Activated T-cell treated with anti-CD3 and anti-CD28 coated beads for 1 hour (primary cell): ENCODE measurements around the gene ANTXR2.
"Not testable (repeated sequence)": the region's sequence is repeated elsewhere in the genome, so short reads cannot be mapped to it uniquely, and the experiment has no call there.

Experiments
- DNase-seq: peaks from one replicate; pipeline ENCODE4 v3.0.0-alpha.2; 2020; ENCODE audit warnings: low read depth

Gene ANTXR2

GRCh38 chr4:80072744-80073472 is at the start of gene ANTXR2:
TSS of gene ANTXR2 (minus strand) at chr4:80073229. CDS start at chr4:80072560, 669 bp downstream.
- DNase-seq, result peak; percentile 50

- DNase-seq, result not testable (repeated sequence)
Measured at GRCh38 chr4:80121815-80122214, 48.8 kb upstream of the ANTXR2 start.

DNA sequence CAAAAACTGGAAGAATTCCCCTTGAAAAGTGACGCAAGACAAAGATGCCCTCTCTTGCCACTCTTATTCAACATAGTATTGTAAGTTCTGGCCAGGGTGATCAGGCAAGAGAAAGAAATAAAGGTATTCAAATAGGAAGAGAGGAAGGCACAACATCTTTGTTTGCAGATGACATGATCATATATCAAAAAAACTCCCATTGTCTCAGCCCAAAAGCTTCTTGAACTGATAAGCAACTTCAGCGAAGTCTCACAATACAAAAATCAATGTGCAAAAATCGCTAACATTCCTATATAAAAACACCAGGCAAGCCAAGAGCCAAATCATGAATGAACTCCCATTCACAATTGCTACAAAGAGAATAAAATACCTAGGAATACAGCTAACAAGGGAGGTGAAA is 46.6 kb upstream of the ANTXR2 start:
- not testable (repeated sequence) for DNase-seq

- DNase-seq, result no peak
Measured at GRCh38 chr4:80116516-80116915, 43.5 kb upstream of the ANTXR2 start.

DNA sequence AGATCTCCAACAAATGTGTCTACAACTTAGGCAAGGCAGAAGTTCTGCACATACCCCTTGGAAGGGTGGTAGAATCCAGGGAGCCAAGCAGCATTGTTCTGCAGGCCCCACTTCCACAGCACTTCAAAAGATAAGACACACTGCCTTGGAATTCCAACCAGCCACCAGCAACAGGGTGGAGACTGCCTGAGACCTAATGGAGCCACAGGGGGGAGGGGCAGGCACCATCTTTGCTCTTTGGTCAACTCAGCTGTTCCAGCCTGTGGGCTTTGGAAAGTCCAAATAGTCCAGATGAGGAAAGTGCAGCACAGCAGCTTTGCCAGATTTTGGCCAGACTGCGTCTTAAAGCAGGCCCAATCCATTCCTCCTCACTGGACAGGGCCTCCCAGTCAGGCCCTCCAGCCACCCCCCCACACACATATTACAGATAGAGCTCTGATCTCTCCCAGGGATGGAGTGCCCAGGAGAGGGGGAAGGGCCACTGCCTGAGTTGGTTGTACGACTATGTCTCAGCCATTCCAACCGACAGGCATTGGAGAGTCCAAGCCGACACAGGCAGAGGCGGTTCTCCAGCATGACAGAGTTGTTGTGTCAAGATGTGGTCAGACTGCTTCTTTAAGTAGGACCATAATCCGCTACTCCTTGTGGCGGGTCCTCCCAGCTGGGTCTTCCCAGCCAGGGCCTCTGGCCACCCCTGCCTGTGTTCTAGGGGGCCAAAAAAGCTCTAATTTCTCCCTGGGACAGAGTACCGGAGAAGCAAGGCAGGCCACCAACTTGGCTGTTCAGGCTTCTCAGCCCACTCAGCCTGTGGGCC is 42.5 kb upstream of the ANTXR2 start:
- no peak for DNase-seq

DNA sequence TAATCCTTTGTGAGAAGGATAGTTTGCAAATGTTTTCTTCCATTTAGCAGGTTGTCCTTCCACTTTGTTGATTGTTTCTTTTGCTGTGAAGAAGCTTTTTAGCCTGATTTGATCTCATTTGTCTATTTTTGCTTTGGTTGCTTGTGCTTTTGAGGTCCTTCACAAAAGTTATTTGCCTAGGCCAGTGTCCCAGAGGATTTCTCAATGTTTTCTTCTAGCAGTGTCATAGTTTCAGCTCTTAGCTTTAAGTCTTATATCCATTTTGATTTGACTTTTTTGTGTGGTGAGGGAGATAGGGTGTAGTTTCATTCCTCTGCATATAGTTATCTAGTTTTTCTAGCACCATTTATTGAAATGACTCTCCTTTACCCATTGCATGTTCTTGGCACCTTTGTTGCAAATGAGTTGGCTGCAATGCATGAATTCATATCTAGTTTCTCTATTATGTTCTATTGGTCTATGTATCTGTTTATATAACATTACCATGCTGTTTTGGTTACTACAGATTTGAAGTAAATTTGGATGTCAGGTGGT is 41.8 kb upstream of the ANTXR2 start:
- DNase-seq, result no peak

DNA sequence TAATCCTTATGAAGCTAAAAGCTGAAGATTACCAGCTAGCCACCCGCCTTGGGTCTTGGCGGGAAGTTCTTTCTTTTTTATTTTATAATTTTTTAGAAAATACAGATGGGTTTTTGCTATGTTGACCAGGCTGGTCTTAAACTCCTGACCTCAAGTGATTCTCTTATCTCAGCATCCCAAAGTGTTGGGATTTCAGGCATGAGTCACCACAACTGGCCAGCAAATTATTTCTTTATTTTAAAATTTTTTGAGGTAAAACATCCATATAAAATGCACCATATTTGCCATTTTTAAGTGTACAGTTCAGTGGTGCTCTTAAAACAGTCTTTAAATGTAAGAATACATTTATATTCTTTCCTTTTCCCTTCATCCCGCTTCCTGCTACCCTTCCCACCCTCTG is 40.6 kb upstream of the ANTXR2 start:
- DNase-seq, result no peak

DNA sequence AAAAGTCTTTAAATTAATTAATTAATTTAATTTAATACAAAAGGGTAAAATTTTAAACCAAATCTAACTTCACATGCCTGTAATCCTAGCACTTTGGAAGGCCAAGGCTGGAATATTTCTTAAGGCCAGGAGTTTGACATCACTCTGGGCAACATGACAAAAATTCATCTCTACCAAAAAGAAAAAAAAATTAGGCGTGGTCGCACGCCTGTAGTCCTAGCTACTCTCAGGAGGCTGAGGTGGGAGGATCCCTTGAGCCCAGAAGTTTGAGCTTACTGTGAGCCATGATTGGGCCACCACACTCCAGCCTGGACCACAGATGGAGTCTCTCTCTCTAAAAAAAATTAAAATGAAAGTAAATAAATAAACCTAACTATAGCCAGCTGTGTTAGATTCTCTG is 39.2 kb upstream of the ANTXR2 start:
- DNase-seq, result no peak

- DNase-seq, result no peak
Measured at GRCh38 chr4:80111276-80111675, 38.2 kb upstream of the ANTXR2 start.

DNA sequence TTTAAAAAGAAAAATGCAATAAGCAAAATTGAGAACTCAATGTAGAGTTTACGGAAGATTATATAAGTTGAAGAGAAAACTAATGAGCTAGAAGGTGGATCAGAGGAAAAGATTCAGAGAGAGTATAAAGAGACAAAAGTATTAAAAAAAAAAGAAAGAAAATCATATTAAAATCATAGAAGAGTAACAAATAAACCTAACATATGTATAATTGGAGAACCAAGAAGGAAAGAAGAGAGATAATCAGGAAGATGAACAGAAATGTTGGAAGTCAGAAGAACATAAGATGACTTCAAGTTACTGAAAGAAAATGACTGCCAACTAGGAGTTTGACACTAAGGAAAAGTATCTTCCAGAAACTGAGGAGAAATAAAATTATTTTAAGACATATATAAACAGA is 34.3 kb upstream of the ANTXR2 start:
- no peak for DNase-seq

- no peak for DNase-seq
Measured at GRCh38 chr4:80104927-80105326, 31.9 kb upstream of the ANTXR2 start.

GRCh38 chr4:80103629-80104028 is 30.6 kb upstream of the ANTXR2 start:
- DNase-seq, result no peak

- no peak for DNase-seq
Measured at GRCh38 chr4:80101792-80102116, 28.7 kb upstream of the ANTXR2 start.

DNA sequence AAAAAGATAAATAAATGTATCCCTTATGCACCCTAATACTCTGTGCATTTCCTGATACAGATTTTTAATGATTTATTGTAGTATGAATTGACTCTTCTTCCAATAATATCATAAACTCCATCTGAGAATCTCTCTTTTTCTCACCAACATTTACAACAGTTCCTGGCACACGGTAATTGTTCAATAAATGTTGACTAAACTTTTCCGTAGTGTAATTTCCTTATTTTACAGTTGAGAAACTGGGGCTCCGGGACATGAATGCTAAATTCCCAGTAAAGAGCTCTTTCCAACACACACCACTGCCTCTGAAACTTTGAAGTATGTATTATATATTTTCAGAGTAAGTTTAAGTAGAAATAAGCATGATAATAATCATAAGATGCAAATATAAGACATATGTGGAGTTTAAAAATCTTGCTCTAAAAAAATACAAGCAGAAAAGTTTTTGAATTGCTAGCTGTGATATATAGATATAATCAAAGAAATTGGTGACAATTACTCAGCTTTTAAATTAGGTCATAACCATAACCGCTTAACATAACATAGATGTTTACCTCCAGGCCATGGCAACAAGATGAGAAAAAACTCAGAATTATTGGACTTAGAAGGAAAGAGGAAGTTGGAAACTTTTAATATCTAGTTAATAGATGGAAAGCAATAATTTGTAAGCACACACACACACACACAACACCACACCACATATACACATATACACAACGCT is 28.2 kb upstream of the ANTXR2 start:
- DNase-seq, result no peak

DNA sequence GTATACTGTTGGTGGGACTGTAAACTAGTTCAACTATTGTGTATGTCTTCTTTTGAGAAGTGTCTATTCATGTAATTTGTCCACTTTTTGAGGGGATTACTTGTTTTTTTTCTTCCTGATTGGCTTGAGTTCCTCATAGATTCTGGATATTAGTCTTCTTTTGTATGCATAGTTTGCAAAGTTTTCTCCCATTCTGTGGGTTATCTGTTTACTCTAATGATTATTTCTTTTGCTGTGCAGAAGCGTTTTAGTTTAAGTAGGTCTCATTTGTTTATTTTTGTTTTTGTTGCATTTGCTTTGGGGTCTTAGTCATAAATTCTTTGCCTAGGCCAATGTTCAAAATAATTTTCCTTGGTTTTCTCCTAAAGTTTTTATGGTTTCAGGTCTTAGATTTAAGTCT is 26.6 kb upstream of the ANTXR2 start:
- DNase-seq, result no peak

DNA sequence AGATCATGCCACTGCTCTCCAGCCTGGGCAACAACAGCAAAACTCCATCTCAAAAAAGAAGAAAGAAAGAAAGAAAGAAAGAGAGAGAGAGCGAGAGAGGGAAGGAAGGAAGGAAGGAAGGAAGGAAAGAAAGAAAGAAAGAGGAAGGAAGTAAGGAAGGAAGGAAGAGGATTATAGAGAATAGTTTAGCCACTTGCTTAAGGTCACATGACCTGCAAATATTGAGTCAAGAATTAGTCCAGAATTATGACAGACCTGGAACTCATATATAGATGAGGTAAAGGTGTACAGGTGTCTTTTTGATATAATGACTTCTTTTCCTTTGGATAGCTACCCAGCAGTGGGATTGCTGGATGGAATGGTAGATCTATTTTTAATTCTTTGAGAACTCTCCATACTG is 25.6 kb upstream of the ANTXR2 start:
- DNase-seq, result no peak

- no peak for DNase-seq
Measured at GRCh38 chr4:80097400-80098177, 24.6 kb upstream of the ANTXR2 start.

DNA sequence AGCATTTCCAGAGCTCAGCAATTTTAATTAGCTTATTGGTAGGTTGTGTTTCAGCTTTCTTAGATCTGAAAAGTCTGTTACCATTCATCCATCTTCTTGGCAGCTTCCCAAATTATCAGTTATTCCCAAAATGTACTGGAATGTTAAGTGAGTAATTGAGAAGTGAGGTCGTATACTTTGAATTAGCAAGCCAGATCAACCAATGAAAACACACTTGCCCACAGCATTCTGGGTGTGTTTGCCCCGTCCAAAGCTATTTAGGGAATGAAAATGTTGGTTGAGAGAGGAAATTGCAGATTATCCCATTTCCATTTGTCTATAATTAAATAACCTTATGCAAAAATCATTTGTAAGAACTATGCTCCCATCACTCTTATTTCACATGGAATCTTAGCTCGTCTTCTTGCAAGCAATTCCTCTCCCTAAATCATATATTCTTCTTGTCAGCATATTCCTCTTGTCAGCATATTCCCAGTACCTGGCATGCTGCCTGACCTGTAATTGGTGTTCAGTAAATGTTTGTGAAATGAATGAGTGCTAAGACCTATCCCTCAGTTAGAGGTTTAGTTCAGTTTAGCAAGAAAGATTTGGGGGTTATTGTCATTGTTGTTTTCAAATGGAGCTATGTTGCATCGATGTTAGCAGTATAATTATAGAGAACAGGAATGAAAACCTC is 23.3 kb upstream of the ANTXR2 start:
- DNase-seq, result no peak

DNA sequence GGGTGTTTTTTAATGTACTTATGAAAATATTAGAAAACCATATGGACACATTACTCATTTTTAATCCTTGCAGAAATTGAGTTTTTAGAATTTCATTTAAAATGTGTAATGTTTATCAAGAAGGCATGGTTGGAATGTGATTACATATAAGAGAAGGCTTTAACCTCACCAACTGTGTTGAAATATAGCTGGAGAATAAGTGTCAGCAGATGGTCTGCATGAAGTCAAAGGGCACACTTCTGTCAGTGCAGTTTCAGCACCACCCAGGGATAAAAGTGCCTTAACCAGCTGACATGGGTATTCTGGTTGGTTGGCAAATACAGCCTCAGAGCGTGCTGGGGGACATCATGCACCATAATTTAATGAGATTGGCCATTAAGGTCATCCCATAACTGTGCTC is 21.2 kb upstream of the ANTXR2 start:
- no peak for DNase-seq

- DNase-seq, result no peak
Measured at GRCh38 chr4:80093563-80093962, 20.5 kb upstream of the ANTXR2 start.

GRCh38 chr4:80092847-80093246 is 19.8 kb upstream of the ANTXR2 start:
- DNase-seq, result no peak
